Stomach (tissue), 4 donors: ENCODE data around the gene SLC25A13.

Source experiments
- CTCF ChIP-seq, 7 experiments: fragments of 450-650 bp in 4 of 7; fragments of 200-600 bp in 3 of 7; sonication (generic) in 3 of 7; IDR thresholded peaks; one replicate each; pipeline ENCODE4 v1.5.1; 2016 to 2019; ENCODE audit warnings: antibody characterized with exemption in 7 of 7, control low read depth in 2 of 7, mild to moderate bottlenecking in 1 of 7
- EP300 ChIP-seq: sonication (generic); formaldehyde crosslinking; IDR thresholded peaks from one replicate; pipeline ENCODE4 v1.6.1; 2017; ENCODE audit warnings: antibody characterized with exemption
- POLR2A ChIP-seq, 4 donors: fragments of 450-650 bp; IDR thresholded peaks; one replicate each; pipeline ENCODE4 v1.6.1; 2016; ENCODE audit warnings: antibody characterized with exemption in 4 of 4, control low read depth in 2 of 4, mild to moderate bottlenecking in 1 of 4, moderate library complexity in 1 of 4
- POLR2AphosphoS5 ChIP-seq, 3 donors: sonication (generic); formaldehyde crosslinking; IDR thresholded peaks; one replicate each; pipeline ENCODE4 v1.6.1; 2016; ENCODE audit warnings: antibody characterized with exemption in 3 of 3

GRCh38 chr7:96211954-96212353 lies 109.9 kb downstream of the SLC25A13 start:
- TF ChIP-seq CTCF (IDR thresholded peaks at IDR 0.05) (no peak), POLR2A (IDR thresholded peaks at IDR 0.05) (no peak), EP300 (no peak), POLR2AphosphoS5 (IDR thresholded peaks at IDR 0.05) (no peak)
